Suprapubic skin (tissue), 3 donors: ENCODE measurements around the gene OCEL1.

Experiments
- CTCF ChIP-seq, 2 donors: fragments of 200-600 bp in 1 of 2; fragments of 450-650 bp in 1 of 2; sonication (generic) in 1 of 2; IDR thresholded peaks; one replicate each; pipeline ENCODE4 v1.5.1; 2016 to 2019; ENCODE audit warnings: antibody characterized with exemption in 2 of 2, mild to moderate bottlenecking in 1 of 2, moderate library complexity in 1 of 2
- POLR2AphosphoS5 ChIP-seq, 3 donors: sonication (generic); formaldehyde crosslinking; IDR thresholded peaks; one replicate each; pipeline ENCODE4 v1.6.1; 2017; ENCODE audit warnings: antibody characterized with exemption in 3 of 3

GRCh38 chr19:17183858-17184321 is 42.1 kb upstream of the OCEL1 start:
- no peak for TF ChIP-seq POLR2AphosphoS5 (IDR thresholded peaks at IDR 0.05)
- no peak for TF ChIP-seq CTCF (IDR thresholded peaks at IDR 0.05)
